ENCODE results near the gene NUP160. TPM values are rescaled to one million over a fixed set of nuclear protein-coding genes. Genes with fewer than 3 reads are reported as not detected.
"Not testable (repeated sequence)": the region's sequence is repeated elsewhere in the genome, so short reads cannot be mapped to it uniquely, and the experiment has no call there.

The NUP160 gene
- total RNA-seq, 1 donor from 2014 or later = 18.5 TPM

DNA sequence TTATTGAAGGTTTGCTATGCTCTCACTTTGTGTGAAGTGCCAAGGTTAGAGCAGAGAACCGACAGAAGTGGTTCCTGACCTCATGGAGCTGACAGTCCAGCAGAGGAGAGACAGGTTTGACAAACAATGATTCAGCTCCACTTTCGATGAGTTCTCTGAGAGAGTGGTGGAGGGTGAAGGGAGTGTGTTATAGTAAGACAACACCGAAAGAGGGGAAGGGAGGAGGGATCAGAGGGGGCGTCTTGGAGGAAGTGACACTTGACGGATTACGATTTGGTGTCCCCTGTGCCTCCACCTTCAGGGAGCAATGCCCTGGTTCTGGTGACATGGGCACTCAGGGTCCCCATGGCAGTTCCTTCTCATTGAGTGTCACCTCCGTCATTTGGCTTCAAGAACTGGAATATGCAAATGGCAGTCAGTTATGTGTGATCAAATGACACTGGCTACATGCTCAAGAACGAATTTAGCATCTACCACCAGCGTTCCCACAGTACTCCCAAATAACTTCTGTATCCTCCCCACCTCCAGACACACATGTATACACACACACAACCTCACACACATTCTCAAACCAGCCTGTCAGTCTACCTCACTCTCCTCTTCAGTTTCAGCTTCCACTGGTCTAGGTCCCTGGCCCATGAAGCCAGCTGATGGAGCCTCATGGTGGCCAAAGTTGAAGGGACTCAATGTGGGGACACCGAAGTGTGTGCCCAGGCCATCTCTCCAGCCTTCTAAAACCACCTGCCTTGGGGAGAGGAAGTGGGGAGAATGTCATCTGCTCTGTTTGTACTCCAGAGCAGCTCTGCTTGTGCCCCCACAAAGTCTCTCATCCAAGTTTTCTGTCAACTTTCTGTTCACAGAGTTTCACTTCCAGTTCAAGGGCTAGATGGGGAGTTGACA is 31.4 kb upstream of the NUP160 start:
- no peaks in the 10 kb centered on the region for H3K36me3 Mint-ChIP-seq (ENCODE audit: low read depth)

DNA sequence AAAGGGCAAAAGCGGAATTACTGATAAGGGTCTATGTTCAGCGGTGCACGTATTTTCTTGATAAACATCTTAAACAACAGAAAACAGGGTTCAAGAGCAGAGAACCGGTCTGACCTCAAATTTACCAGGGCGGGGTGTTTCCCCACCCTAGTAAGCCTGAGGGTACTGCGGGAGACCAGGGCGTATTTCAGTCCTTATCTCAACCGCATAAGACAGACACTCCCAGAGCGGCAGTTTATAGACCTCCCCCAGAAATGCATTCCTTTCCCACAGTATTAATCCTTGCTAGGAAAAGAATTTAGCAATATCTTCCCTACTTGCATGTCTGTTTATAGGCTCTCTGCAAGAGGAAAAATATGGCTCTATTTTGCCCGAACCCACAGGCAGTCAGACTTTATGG is 27.7 kb upstream of the NUP160 start:
- H3K4me1 Mint-ChIP-seq (ENCODE audit: low read depth); H3K27ac Mint-ChIP-seq (ENCODE audit: unreplicated experiment); H3K27me3 Mint-ChIP-seq (ENCODE audit: low read depth); H3K36me3 Mint-ChIP-seq (ENCODE audit: low read depth); DNase-seq (ENCODE audit: low spot score); H3K4me3 Mint-ChIP-seq (ENCODE audit: unreplicated experiment): not testable (repeated sequence)
- H3K9me3 Mint-ChIP-seq (ENCODE audit: low read depth) = peaks cover 16% of the 10 kb centered on the region

More for the DNA sequence above, 31.4 kb upstream of the NUP160 start:
- Mint-ChIP-seq H3K4me1 (ENCODE audit: low read depth) (peaks cover 3% of the 10 kb centered on the region), H3K4me3 (ENCODE audit: unreplicated experiment) (no peak overlapping the region), H3K27ac (ENCODE audit: unreplicated experiment) (no peak overlapping the region), H3K9me3 (ENCODE audit: low read depth) (peaks cover 13% of the 10 kb centered on the region), H3K27me3 (ENCODE audit: low read depth) (no peaks in the 10 kb centered on the region)
- TF ChIP-seq CTCF (IDR thresholded peaks at IDR 0.05) = no peak
- no peak for DNase-seq (ENCODE audit: low spot score)

GRCh38 chr11:47870404-47870803 is 22.3 kb upstream of the NUP160 start:
- peaks cover 3% of the 10 kb centered on the region for H3K9me3 Mint-ChIP-seq (ENCODE audit: low read depth)
- no peak for TF ChIP-seq CTCF (IDR thresholded peaks at IDR 0.05)
- no peaks in the 10 kb centered on the region for H3K27me3 Mint-ChIP-seq (ENCODE audit: low read depth)
- no peak overlapping the region for H3K27ac Mint-ChIP-seq (ENCODE audit: unreplicated experiment)
- H3K36me3 Mint-ChIP-seq (ENCODE audit: low read depth) = no peaks in the 10 kb centered on the region
- H3K4me1 Mint-ChIP-seq (ENCODE audit: low read depth) = peaks cover 16% of the 10 kb centered on the region
- no peak for DNase-seq (ENCODE audit: low spot score)
- no peak overlapping the region for H3K4me3 Mint-ChIP-seq (ENCODE audit: unreplicated experiment)

GRCh38 chr11:47869544-47870393 is 21.6 kb upstream of the NUP160 start:
- DNase-seq (ENCODE audit: low spot score) = no peak
- Mint-ChIP-seq H3K4me1 (ENCODE audit: low read depth) (peaks cover 22% of the 10 kb centered on the region), H3K9me3 (ENCODE audit: low read depth) (peaks cover 3% of the 10 kb centered on the region), H3K36me3 (ENCODE audit: low read depth) (no peaks in the 10 kb centered on the region), H3K27ac (ENCODE audit: unreplicated experiment) (no peak overlapping the region), H3K4me3 (ENCODE audit: unreplicated experiment) (no peak overlapping the region), H3K27me3 (ENCODE audit: low read depth) (no peaks in the 10 kb centered on the region)
- no peak for TF ChIP-seq CTCF (IDR thresholded peaks at IDR 0.05)

- no peak for DNase-seq (ENCODE audit: low spot score)
- Mint-ChIP-seq H3K27me3 (ENCODE audit: low read depth) (no peaks in the 10 kb centered on the region), H3K36me3 (ENCODE audit: low read depth) (no peaks in the 10 kb centered on the region), H3K4me3 (ENCODE audit: unreplicated experiment) (no peak overlapping the region), H3K27ac (ENCODE audit: unreplicated experiment) (no peak overlapping the region), H3K4me1 (ENCODE audit: low read depth) (peaks cover 36% of the 10 kb centered on the region), H3K9me3 (ENCODE audit: low read depth) (no peaks in the 10 kb centered on the region)
- no peak for TF ChIP-seq CTCF (IDR thresholded peaks at IDR 0.05)
Measured at GRCh38 chr11:47867823-47868222, 19.7 kb upstream of the NUP160 start.

DNA sequence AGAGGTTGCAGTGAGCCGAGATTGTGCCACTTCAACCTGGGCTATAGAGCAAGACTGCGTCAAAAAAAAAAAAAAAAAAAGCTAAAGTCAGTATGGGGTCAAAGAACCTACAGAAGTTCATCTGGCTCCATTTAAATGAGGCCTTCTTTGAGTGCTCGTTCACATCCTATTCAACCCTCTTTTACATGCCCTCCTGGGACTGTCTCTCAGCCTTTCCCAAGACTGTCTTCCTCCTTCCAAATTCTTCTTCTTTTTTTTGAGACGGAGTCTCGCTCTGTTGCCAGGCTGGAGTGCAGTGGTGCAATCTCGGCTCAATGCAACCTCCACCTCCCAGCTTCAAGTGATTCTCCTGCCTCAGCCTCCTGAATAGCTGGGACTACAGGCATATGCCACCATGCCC is 18.7 kb upstream of the NUP160 start:
- peaks cover 36% of the 10 kb centered on the region for H3K4me1 Mint-ChIP-seq (ENCODE audit: low read depth)
- not testable (repeated sequence) for H3K27ac Mint-ChIP-seq (ENCODE audit: unreplicated experiment); H3K9me3 Mint-ChIP-seq (ENCODE audit: low read depth); H3K4me3 Mint-ChIP-seq (ENCODE audit: unreplicated experiment); DNase-seq (ENCODE audit: low spot score); H3K27me3 Mint-ChIP-seq (ENCODE audit: low read depth); H3K36me3 Mint-ChIP-seq (ENCODE audit: low read depth)

All from chondrocyte (in vitro differentiated cells).